Bronchial epithelial cell (primary cell): ENCODE measurements around the gene NLRP6. TPM values are rescaled to one million over a fixed set of nuclear protein-coding genes. Genes with fewer than 3 reads are reported as not detected.
"Not testable (repeated sequence)": the region's sequence is repeated elsewhere in the genome, so short reads cannot be mapped to it uniquely, and the experiment has no call there.

Experiments
- DNase-seq: peaks from one replicate; pipeline ENCODE4 v3.0.0-alpha.2; 2010; ENCODE audit warnings: low read depth
- FAIRE-seq: peaks from 2 replicates; lab custom pipeline; 2011; peaks lifted over from hg19 to GRCh38; lab: Jason Lieb, UNC
- H3K27me3 ChIP-seq: 2 replicates; pipeline ENCODE4 v1.5.1; 2011; ENCODE audit warnings: low read length; ENCODE audit not compliant: control insufficient read depth, insufficient read depth
- H3K36me3 ChIP-seq: 2 replicates; pipeline ENCODE4 v1.5.1; 2011; ENCODE audit warnings: low read length; ENCODE audit not compliant: control insufficient read depth, insufficient read depth
- H3K4me3 ChIP-seq: 2 replicates; pipeline ENCODE4 v1.5.1; 2011; ENCODE audit warnings: mild to moderate bottlenecking, low read depth, low read length, control low read depth
- CTCF ChIP-seq: IDR thresholded peaks from 2 replicates; pipeline ENCODE4 v1.5.1; 2011; ENCODE audit warnings: mild to moderate bottlenecking, moderate library complexity, low read length, control low read depth, inconsistent platforms; ENCODE audit not compliant: insufficient read depth, severe bottlenecking
- total RNA-seq: library from RNA; depleted of rRNA; stranded (reverse); fragments of >200 nt; gene quantifications from 2 replicates; pipeline ENCODE4 v1.2.1, GENCODE V29; 2014

NLRP6 gene
- total RNA-seq, 1 donor from 2014 or later, result not detected

- no peak for TF ChIP-seq CTCF
- DNase-seq (no peak), FAIRE-seq (no peak)
- H3K36me3 ChIP-seq, result no peaks in the 10 kb centered on the region
- H3K4me3 ChIP-seq, result no peak overlapping the region
- H3K27me3 ChIP-seq, result no peaks in the 10 kb centered on the region
Observed at GRCh38 chr11:324156-324555, 45.9 kb downstream of the NLRP6 start.

GRCh38 chr11:324593-325517, 46.6 kb downstream of the NLRP6 start:
- FAIRE-seq, result not testable (repeated sequence)

GRCh38 chr11:325796-326591, 47.8 kb downstream of the NLRP6 start:
- DNase-seq, result no peak
- H3K4me3 ChIP-seq, result no peak overlapping the region
- no peaks in the 10 kb centered on the region for H3K27me3 ChIP-seq
- no peak for FAIRE-seq
- no peak for TF ChIP-seq CTCF
- H3K36me3 ChIP-seq, result no peaks in the 10 kb centered on the region

More at GRCh38 chr11:324593-325517, 46.6 kb downstream of the NLRP6 start:
- H3K36me3 ChIP-seq, H3K4me3 ChIP-seq, H3K27me3 ChIP-seq, DNase-seq: not testable (repeated sequence)

GRCh38 chr11:326592-326841, 48.3 kb downstream of the NLRP6 start:
- H3K4me3 ChIP-seq, result no peak overlapping the region
- TF ChIP-seq CTCF, result no peak
- FAIRE-seq (no peak), DNase-seq (no peak)
- H3K36me3 ChIP-seq, result no peaks in the 10 kb centered on the region
- H3K27me3 ChIP-seq, result no peaks in the 10 kb centered on the region

- no peak for FAIRE-seq
- no peak for TF ChIP-seq CTCF
- no peaks in the 10 kb centered on the region for H3K27me3 ChIP-seq
- DNase-seq, result no peak
- H3K4me3 ChIP-seq, result no peak overlapping the region
- H3K36me3 ChIP-seq, result no peaks in the 10 kb centered on the region
Observed at GRCh38 chr11:326842-327580, 48.8 kb downstream of the NLRP6 start.

GRCh38 chr11:327581-327923, 49.3 kb downstream of the NLRP6 start:
- H3K4me3 ChIP-seq, result no peak overlapping the region
- H3K36me3 ChIP-seq, result no peaks in the 10 kb centered on the region
- no peak for TF ChIP-seq CTCF
- H3K27me3 ChIP-seq, result no peaks in the 10 kb centered on the region
- FAIRE-seq (no peak), DNase-seq (no peak)
